NK-92 treated with Interleukin-12 subunit alpha and Interleukin-12 subunit beta, amount 100 ng/mL, for 24 hours (cell line): ENCODE data around the gene CACNA1E.
"Not testable (repeated sequence)": the region's sequence is repeated elsewhere in the genome, so short reads cannot be mapped to it uniquely, and the experiment has no call there.

Experiments
- DNase-seq: peaks from one replicate; lab custom pipeline; 2025; lab: John Stamatoyannopoulos, UW

CACNA1E gene

DNA sequence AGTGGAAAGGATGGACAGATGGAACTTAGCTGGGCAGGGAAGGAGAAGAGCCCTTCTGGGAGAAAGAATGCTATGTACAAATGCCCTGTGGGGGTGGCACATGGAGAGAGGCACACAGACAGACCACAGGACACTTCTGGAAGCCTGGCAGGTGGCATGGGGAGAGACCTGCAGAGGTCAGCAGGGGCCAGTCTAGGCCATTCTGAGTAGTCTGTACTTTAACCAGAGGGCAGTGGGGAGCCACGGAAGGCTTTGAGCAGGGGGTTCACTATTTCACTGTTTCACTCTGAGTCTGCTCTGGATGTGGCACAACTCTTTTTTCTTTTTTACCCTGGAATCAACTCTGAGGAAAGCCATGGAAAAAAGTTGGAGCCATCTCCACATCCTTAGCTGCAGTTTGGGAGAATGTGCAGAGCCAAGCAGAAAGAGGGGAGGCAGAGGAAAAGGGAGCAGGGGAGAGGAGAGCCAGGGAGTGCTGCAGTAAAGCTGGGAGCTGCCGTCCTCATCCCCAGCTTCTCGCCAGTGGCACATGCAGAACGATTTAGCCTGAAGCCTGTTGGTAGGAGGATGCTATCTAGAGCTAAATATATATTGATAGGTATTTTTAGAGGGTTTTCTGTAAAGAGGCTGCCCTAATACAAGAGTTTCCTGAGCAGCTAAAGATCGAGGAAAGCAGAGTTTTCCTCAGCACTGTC is 34.0 kb downstream of the CACNA1E start:
- no peak for DNase-seq

GRCh38 chr1:181518152-181518551 is 34.8 kb downstream of the CACNA1E start:
- no peak for DNase-seq

DNA sequence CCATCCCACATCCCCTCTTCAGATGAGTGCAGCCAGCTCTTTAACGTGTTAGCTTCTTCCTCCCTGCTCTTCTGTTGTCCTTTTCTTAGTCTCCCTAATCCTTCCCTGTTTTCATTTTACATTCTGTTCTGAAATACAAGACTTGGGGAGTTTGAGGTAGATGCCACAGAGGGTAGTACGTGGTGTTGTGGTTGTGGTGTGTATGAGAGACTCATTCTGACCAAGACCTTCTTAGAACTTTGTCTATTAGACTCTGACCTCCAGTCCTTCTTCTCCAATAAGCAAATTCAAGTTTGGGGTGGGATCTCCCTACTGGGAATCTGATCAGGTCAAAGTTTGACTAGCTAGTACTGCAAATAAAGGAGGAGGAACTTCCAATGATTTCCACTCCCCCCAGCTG is 39.5 kb downstream of the CACNA1E start:
- DNase-seq: no peak

- DNase-seq: no peak
Observed at GRCh38 chr1:181525104-181525721, 41.9 kb downstream of the CACNA1E start.

DNA sequence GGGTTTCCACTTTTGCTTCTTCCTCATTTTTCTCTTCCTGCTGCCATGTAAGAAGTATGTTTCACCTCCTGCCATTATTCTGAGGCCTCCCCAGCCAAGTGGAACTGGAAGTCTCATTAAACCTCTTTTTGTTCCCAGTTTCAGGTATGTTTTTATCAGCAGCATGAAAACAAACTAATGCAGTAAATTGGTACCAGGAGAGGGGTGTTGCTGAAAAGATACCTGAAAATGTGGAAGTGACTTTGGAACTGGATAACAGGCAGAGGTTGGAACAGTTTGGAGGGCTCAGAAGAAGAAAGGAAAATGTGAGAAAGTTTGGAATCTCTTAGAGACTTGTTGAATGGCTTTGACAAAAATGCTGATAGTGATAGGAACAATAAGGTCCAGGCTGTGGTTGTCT is 44.9 kb downstream of the CACNA1E start:
- not testable (repeated sequence) for DNase-seq

GRCh38 chr1:181531441-181531840 is 48.1 kb downstream of the CACNA1E start:
- no peak for DNase-seq

- DNase-seq: no peak
Observed at GRCh38 chr1:181531951-181532600, 48.8 kb downstream of the CACNA1E start.

GRCh38 chr1:181538836-181539235 is 55.5 kb downstream of the CACNA1E start:
- no peak for DNase-seq

DNA sequence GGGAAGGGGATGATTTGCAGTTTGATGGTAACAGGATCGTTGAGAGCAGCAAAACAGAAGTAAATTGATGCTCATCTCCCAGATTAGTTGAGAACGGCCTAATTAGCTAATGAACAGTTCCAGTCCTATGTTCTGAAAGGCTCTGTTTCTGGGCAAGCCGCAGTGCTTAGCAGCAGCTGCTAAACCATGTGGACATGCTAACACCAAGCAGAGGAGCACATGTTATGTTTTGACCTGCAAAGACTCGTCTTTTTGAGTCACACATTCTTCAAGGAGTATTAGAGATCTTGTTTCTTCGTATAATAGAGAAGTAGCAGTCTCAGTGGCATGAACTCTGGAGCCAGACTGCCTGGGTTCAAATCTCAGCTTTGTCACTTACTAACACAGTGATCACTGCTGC is 58.1 kb downstream of the CACNA1E start:
- no peak for DNase-seq

DNA sequence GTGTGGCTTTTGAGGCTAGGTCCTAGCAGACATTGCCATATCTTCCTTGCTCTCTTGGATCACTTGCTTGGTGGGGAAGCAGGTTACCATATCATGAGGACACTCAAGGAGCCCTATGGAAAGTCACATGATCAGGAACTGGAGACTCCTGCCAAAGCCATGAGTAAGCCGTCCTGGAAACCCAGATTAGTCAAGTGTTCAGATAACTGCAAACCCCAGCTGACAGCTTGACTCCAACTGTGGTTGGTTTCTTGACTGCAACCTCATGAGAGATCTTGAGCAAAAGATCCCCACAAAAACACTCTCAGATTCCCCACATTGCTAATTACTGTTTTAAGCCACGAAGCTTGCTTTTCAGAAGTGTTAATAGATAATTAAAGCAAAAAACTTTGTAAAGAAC is 58.6 kb downstream of the CACNA1E start:
- no peak for DNase-seq

DNA sequence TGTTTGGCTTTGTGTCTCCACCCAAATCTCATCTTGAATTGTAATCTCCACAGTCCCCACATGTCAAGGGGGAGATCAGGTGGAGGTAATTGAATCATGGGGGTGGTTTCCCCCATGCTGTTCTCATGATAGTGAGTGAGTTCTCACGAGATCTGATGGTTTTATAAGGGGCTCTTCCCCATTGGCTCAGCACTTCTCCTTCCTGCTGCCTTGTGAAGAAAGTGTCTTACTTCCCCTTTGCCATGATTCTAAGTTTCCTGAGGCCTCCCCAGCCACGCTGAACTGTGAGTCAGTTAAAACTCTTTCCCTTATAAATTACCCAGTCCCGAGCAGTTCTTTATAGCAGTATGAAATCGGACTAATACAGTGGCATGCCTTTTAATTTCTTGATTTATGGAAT is 59.1 kb downstream of the CACNA1E start:
- DNase-seq: not testable (repeated sequence)

DNA sequence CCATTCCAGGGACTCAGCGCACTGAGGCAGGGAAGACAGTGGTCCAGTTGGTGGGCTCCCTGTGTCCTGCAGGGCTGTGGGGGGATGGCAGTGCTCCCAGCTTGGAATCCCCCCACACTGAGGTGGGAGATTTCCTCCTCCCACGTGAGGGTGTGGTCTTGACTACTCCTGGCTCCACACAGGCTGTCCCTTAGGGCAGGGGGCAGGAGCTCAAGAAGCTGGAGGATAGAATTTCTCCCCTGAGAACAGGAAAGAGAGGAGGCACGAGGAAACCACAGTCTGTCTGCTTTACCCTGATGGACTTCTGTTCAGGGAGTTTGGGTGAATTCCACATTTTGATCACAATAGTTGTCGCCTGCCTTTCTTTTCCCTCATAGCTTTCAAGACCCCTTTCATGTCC is 62.1 kb downstream of the CACNA1E start:
- DNase-seq: no peak

DNA sequence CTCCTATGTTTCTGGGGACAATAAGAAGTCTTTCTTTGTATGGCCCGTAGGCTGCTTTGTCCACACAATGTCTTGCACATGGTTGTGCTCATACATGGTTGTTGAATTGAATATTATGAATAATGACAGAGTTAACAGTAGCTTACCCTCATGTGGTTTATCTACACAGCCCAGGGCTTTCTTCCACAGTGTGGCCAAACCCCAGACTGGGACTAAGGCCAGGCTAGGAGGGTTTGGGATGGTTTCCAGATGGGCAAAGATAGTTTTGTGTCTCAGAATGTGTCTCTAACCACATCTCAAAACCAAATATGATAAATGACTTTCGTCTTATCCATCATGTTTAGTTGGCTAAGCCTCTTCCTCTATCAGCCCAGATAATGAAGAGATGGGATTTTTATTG is 65.2 kb downstream of the CACNA1E start:
- DNase-seq: no peak

GRCh38 chr1:181551249-181551648 is 67.9 kb downstream of the CACNA1E start:
- DNase-seq: no peak

- DNase-seq: no peak
Observed at GRCh38 chr1:181551754-181552153, 68.4 kb downstream of the CACNA1E start.

- no peak for DNase-seq
Observed at GRCh38 chr1:181554465-181554864, 71.1 kb downstream of the CACNA1E start.

DNA sequence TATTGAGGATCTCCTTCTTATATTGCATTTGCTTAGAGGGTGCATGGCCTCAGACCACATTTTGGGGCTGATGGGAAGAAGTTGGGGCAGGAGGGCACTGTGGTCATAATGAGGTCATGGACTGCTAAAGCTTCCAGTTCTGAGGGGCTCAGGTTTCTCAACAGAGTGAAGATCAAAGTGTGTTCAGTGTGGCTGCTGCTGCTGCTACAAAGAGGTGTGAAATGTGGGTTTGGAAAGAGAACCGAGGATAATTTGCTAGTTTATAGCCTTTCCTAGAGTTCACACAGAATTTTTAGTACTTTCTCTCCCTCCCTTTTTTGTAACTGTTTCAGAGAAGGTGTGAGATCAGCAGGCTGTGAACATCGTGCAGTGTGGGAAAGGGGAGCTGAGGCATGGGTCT is 73.3 kb downstream of the CACNA1E start:
- DNase-seq: no peak

GRCh38 chr1:181557313-181557712 is 74.0 kb downstream of the CACNA1E start:
- DNase-seq: no peak

- no peak for DNase-seq
Observed at GRCh38 chr1:181558416-181558815, 75.1 kb downstream of the CACNA1E start.

DNA sequence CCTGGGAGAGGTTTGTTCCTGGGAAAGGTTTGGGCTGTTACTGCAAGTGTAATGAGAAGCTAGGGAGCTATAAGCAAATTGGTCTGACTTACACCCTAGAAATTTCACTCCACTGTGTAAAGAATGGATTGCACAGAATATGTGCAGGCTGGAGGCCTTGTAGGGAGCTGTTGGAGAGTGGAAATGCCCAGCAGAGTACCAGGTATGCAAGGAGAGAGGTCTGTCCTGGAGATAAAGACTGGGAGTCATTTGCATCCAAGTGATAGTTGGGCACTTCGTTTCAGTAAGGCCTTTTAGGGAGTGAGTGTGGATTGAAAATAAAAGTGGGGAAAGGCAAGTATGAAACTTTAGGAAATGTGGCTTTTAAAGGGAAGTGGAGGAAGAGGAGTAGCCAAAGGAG is 75.8 kb downstream of the CACNA1E start:
- DNase-seq: no peak

DNA sequence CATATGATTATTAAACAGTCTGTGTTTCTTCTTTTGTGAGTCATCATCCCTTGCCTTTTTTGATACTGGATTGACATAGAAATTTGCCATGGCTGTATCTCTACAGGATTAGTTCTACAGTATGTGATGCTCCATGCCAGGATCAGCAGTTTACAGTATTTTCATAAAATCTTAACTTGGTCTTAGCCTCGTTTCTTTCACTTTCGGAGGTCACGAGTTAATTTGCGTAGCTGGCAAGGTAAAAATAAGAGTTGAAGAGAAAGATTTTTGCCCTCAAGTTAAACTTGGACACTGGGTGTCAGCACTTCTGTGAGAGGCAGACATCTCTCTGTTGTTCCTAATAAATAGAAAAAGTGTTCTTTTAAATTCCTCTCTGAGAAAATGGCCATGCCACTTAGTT is 79.1 kb downstream of the CACNA1E start:
- no peak for DNase-seq

DNA sequence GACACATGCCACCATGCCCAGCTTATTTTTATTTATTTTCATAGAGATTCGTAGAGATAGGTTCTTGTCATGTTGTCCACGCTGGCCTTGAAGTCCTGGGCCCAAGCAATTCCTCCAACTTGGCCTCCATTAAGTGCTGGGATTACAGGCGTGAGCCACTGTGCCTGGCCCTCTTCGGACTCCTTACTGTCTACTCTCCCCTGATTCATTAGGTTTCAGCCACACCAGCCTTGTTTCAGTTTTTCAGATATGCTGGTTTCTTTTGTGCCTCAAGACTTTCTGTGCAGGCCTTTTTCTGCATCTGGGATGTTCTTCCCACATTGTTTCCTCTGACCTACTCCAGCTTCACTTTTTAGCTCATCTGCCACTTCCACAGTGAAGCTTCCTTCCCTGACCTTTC is 85.4 kb downstream of the CACNA1E start:
- DNase-seq: no peak

DNA sequence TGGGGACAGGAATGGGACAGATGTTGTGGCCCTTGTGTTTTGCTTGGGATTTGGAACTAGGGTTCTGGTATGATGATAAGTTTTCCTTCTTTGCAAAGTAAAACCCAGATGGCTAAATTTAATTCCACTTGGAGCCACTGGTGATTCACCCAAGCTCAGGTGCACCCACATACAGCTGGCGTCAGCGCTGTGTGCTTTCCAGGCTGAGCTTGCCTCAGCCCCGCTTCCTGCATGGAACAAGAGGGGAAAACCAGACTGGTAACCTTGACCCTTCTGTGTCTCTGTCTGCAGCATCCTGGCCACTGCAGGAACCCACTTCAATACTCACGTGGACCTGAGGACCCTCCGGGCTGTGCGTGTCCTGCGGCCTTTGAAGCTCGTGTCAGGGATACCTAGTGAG is 94.2 kb downstream of the CACNA1E start:
- DNase-seq: no peak

- DNase-seq: no peak
Observed at GRCh38 chr1:181583598-181583997, 100.3 kb downstream of the CACNA1E start.
